ENCODE data around the gene CNOT8.

DNA sequence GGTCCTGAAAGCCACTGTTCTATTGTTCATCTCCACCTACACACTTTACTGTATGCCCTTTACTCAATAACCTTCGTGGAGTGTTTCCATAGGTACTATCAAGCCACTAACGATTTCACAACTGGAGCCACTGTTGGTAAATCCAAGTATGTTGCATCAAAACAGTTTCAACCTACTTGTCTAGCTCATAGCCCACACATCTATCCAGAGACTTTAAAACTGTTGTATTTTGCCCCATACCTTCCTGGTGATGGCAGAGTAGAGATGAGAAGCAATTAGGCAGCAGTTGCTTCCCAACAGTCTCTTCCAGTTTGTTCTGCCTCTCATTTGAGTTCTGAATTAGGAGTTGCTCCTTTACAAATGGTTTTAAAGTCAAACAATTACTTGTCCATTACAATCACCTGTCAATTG, 8.6 kb upstream of the CNOT8 start:
- TF ChIP-seq POLR2A (IDR thresholded peaks at IDR 0.05) = no peak
- TF ChIP-seq, protein P1, sequence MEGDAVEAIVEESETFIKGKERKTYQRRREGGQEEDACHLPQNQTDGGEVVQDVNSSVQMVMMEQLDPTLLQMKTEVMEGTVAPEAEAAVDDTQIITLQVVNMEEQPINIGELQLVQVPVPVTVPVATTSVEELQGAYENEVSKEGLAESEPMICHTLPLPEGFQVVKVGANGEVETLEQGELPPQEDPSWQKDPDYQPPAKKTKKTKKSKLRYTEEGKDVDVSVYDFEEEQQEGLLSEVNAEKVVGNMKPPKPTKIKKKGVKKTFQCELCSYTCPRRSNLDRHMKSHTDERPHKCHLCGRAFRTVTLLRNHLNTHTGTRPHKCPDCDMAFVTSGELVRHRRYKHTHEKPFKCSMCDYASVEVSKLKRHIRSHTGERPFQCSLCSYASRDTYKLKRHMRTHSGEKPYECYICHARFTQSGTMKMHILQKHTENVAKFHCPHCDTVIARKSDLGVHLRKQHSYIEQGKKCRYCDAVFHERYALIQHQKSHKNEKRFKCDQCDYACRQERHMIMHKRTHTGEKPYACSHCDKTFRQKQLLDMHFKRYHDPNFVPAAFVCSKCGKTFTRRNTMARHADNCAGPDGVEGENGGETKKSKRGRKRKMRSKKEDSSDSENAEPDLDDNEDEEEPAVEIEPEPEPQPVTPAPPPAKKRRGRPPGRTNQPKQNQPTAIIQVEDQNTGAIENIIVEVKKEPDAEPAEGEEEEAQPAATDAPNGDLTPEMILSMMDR (IDR thresholded peaks at IDR 0.05 in 8 of 11, conservative IDR thresholded peaks at IDR 0.05 in 3 of 11) = no peak
